Small intestine (tissue), 7 donors: Measurements from ENCODE around the gene VPS4A. TPM values are rescaled to one million over a fixed set of nuclear protein-coding genes. Genes with fewer than 3 reads are reported as not detected.
A peak's percentile ranks its signal among the peaks of the same experiment; 100 is the strongest.

Experiments
- DNase-seq, 2 donors: peaks; one replicate each; pipeline versions ENCODE4 v3.0.0 to v3.0.0-alpha.2; 2013
- FAIRE-seq: peaks from 2 replicates; lab custom pipeline; 2012; peaks lifted over from hg19 to GRCh38; lab: Jason Lieb, UNC
- H3K27ac ChIP-seq, 3 donors: one replicate each; pipeline ENCODE4 v1.5.1; 2013; ENCODE audit warnings: low read length in 2 of 3, mild to moderate bottlenecking in 2 of 3, control low read depth in 1 of 3, inconsistent platforms in 1 of 3, low read depth in 1 of 3, moderate library complexity in 1 of 3
- H3K27me3 ChIP-seq, 3 donors: one replicate each; pipeline ENCODE4 v1.6.1; 2013; ENCODE audit warnings: low read length in 3 of 3, inconsistent platforms in 1 of 3; ENCODE audit not compliant: control insufficient read depth in 3 of 3, insufficient read depth in 3 of 3
- H3K36me3 ChIP-seq, 3 donors: one replicate each; pipeline ENCODE4 v1.6.1; 2013; ENCODE audit warnings: low read length in 3 of 3, inconsistent platforms in 1 of 3, low read depth in 1 of 3, mild to moderate bottlenecking in 1 of 3, moderate library complexity in 1 of 3; ENCODE audit not compliant: control insufficient read depth in 3 of 3, insufficient read depth in 2 of 3
- H3K4me1 ChIP-seq, 3 donors: one replicate each; pipeline ENCODE4 v1.6.1; 2013; ENCODE audit warnings: low read length in 2 of 3, inconsistent platforms in 1 of 3, low read depth in 1 of 3, mild to moderate bottlenecking in 1 of 3, moderate library complexity in 1 of 3; ENCODE audit not compliant: control insufficient read depth in 3 of 3, insufficient read depth in 2 of 3
- H3K4me3 ChIP-seq, 3 donors: one replicate each; pipeline ENCODE4 v1.5.1; 2013; ENCODE audit warnings: low read length in 3 of 3, control low read depth in 1 of 3, inconsistent platforms in 1 of 3, low read depth in 1 of 3, mild to moderate bottlenecking in 1 of 3, moderate library complexity in 1 of 3
- H3K9me3 ChIP-seq, 2 donors: one replicate each; pipeline ENCODE4 v1.6.1; 2013; ENCODE audit warnings: low read depth in 1 of 2, low read length in 1 of 2; ENCODE audit not compliant: control insufficient read depth in 2 of 2, insufficient read depth in 1 of 2
- WGBS, 3 donors: extraction: QIAGEN DNeasy Blood & Tissue Kit; methylation state at CpG; one replicate each; pipeline ENCODE4 v1.1.7; 2013; 5-methylcytosine and 5-hydroxymethylcytosine counted together
- polyA plus RNA-seq, 4 donors: library from polyadenylated mRNA; stranded (reverse) in 3 of 4; unstranded in 1 of 4; fragments of 200-250 nt in 3 of 4; fragments of 120-200 nt in 1 of 4; gene quantifications; one replicate each; pipeline versions ENCODE4 v1.2.1 to v1.2.3, GENCODE V29; 2013
- donor health status: healthy with polysubstance abuse.
- donor health status: control.
- donor health status: control.
- donor health status: Bipolar disorder and iron deficiency.
- donor health status: healthy.

VPS4A gene
- polyA plus RNA-seq, 4 donors, result 23.0 to 43.7 (median 41.6) TPM

DNA sequence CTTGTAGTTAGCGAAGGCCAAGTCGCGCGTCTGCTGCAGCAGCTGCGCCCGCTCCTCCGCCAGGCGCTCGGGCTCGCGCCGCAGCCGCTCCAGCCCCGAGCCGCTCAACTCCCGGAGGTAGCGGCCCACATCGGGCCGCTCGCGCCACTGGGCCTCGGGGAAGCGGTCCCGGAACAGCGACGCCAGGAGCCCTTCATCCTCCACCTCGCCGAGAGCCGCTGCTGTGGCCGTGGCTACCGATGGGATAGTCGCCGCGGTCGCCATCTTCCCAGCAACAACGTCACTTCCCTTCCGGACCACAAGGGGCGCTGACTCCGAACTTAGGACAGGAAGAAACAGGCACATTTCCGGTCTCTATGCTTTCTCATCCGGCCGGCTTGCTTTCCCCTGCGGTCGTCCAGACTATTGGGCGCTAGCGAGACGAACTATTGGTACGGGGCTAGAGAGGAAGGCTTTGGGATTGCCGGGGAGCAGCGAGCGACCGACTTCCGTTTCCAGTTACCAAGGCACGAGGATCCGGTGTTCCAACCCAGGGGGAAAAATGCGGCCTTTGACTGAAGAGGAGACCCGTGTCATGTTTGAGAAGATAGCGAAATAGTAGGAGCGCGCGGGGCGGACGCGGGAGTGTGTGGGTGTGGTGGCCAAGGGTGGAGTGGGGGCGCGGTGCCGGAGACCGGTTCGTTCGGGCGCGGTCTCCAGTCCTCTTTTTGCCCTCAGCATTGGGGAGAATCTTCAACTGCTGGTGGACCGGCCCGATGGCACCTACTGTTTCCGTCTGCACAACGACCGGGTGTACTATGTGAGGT is 28.3 kb downstream of the VPS4A start, which contains the start of the genes COG8 and NIP7:
TSS of gene COG8 (minus strand) at position 276 of the 806 bp plus-strand sequence. CDS start at position 264, 12 bp downstream.
TSS of gene NIP7 (plus strand) at position 484 of the 806 bp plus-strand sequence. CDS start at position 542, 58 bp downstream.
- H3K9me3 ChIP-seq, result no peaks in the 10 kb centered on the region
- peaks cover 2 to 13% (median 7%) of the 10 kb centered on the region in 3 donors for H3K4me1 ChIP-seq
- WGBS, 3 donors, result 0 to 1% (median 0%) methylated on average over 66 to 77 of the region's 77 CpGs
- peak within 1 kb of the TSS; percentile 82 to 93 (median 86) for H3K27ac ChIP-seq
- no peak for FAIRE-seq
- peak within 1 kb of the TSS; percentile 72 to 83 (median 77) for H3K4me3 ChIP-seq
- DNase-seq, result peak; percentile 98 to 99
- H3K36me3 ChIP-seq, result peaks cover 9 to 28% (median 19%) of the 10 kb centered on the region in 3 donors
- no peaks in the 10 kb centered on the region for H3K27me3 ChIP-seq

GRCh38 chr16:69340095-69340644 is 29.0 kb downstream of the VPS4A start:
- 4 to 7% (median 5%) methylated on average over 16 of the region's 16 CpGs for WGBS, 3 donors
- no peaks in the 10 kb centered on the region for H3K27me3 ChIP-seq
- no peaks in the 10 kb centered on the region for H3K9me3 ChIP-seq
- H3K4me3 ChIP-seq, result peak overlapping the region; percentile 72 to 83 (median 77)
- peak overlapping the region; percentile 82 to 93 (median 86) for H3K27ac ChIP-seq
- H3K36me3 ChIP-seq, result peaks cover 4 to 21% (median 12%) of the 10 kb centered on the region in 3 donors
- peaks cover 2 to 13% (median 7%) of the 10 kb centered on the region in 3 donors for H3K4me1 ChIP-seq
- peak in 1 of 2 donors; percentile 21 for DNase-seq
- no peak for FAIRE-seq

DNA sequence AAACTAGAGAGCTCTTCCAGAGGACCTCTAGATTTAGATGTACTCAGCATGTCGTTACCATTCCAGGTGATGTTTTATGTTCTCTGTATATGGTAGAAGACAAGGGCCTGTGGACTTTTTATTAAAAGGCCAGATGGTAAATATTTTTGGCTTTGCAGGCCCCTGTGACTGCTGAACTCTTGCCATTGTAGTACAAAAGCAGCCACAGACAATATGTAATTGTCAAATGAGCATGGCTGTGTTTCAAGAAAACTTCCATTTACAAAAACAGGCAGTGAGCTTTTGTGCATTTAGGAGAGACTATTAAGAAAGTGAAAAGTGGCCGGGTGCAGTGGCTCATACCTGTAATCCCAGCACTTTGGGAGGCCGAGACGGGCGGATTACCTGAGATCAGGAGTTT is 33.0 kb downstream of the VPS4A start:
- Histone ChIP-seq H3K27ac (no peak overlapping the region), H3K4me1 (peaks cover 2 to 4% (median 2%) of the 10 kb centered on the region in 3 donors), H3K27me3 (no peaks in the 10 kb centered on the region), H3K4me3 (no peak overlapping the region), H3K9me3 (no peaks in the 10 kb centered on the region), H3K36me3 (peaks cover 0 to 15% (median 7%) of the 10 kb centered on the region in 3 donors)
- DNase-seq, result no peak
- 90 to 95% (median 95%) methylated on average over 5 of the region's 5 CpGs for WGBS, 3 donors
- no peak for FAIRE-seq

DNA sequence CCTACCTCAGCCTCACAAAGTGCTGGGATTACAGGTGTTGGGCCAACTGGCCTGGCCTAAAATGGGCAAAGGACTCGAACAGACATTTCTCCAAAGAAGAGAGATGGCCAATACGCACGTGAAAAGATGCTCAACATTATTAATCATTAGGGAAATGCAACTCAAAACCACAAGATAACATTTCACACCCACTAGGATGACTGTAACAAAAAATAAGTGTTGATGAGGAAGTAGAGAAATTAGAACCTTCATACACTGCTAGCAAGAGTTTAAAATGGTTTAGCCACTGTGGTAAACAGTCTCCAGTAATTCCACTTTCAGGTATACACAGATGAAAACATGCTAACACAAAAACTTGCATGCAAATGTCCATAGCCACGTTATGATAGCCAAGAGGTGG is 34.8 kb downstream of the VPS4A start:
- no peak overlapping the region for H3K4me3 ChIP-seq
- no peak for FAIRE-seq
- H3K4me1 ChIP-seq, result peaks cover 0 to 3% (median 0%) of the 10 kb centered on the region in 3 donors
- no peaks in the 10 kb centered on the region for H3K27me3 ChIP-seq
- no peak for DNase-seq
- H3K27ac ChIP-seq, result no peak overlapping the region
- WGBS, 3 donors, result 65 to 77% (median 67%) methylated on average over 4 of the region's 4 CpGs
- no peaks in the 10 kb centered on the region for H3K9me3 ChIP-seq
- H3K36me3 ChIP-seq, result peaks cover 0 to 26% (median 7%) of the 10 kb centered on the region in 3 donors

GRCh38 chr16:69346683-69347082 is 35.5 kb downstream of the VPS4A start:
- Histone ChIP-seq H3K27ac (no peak overlapping the region), H3K27me3 (no peaks in the 10 kb centered on the region), H3K36me3 (peaks cover 0 to 24% (median 3%) of the 10 kb centered on the region in 3 donors), H3K4me3 (no peak overlapping the region), H3K4me1 (peaks cover 0 to 8% (median 0%) of the 10 kb centered on the region in 3 donors), H3K9me3 (no peaks in the 10 kb centered on the region)
- 78 to 91% (median 84%) methylated on average over 6 of the region's 6 CpGs for WGBS, 3 donors
- FAIRE-seq, result no peak
- DNase-seq, result no peak

- Histone ChIP-seq H3K4me1 (peaks cover 0 to 13% (median 0%) of the 10 kb centered on the region in 3 donors), H3K4me3 (no peak overlapping the region), H3K27me3 (no peaks in the 10 kb centered on the region), H3K9me3 (no peaks in the 10 kb centered on the region), H3K27ac (no peak overlapping the region), H3K36me3 (peaks cover 0 to 25% (median 5%) of the 10 kb centered on the region in 3 donors)
- WGBS, 3 donors, result 72 to 88% (median 79%) methylated on average over 6 of the region's 6 CpGs
- no peak for DNase-seq
- FAIRE-seq, result no peak
Measured at GRCh38 chr16:69348222-69348621, 37.1 kb downstream of the VPS4A start.

DNA sequence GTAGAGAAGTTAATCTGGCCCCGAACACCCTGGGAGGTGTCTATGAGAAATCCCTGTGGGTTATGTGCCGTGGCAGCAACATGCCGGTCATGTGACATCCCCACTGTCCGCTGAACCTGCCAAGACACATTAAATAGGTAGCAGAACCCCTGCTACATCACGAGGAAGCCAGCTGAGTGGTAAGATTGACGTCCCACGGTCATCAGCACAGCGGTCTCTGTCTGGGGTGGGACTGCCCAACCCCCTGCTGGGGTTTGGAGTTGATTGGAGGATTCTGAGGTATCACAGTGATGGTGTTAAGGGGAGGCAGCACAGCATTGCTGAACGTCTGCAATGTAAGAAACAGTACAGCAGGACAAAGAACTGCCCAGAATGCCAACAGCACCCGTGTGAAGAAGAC is 38.4 kb downstream of the VPS4A start:
- 90 to 91% (median 91%) methylated on average over 10 of the region's 10 CpGs for WGBS, 3 donors
- H3K27me3 ChIP-seq, result no peaks in the 10 kb centered on the region
- peaks cover 0 to 13% (median 0%) of the 10 kb centered on the region in 3 donors for H3K4me1 ChIP-seq
- no peak overlapping the region for H3K27ac ChIP-seq
- no peak for DNase-seq
- no peaks in the 10 kb centered on the region for H3K9me3 ChIP-seq
- no peak overlapping the region for H3K4me3 ChIP-seq
- peaks cover 0 to 24% (median 2%) of the 10 kb centered on the region in 3 donors for H3K36me3 ChIP-seq
- FAIRE-seq, result no peak

DNA sequence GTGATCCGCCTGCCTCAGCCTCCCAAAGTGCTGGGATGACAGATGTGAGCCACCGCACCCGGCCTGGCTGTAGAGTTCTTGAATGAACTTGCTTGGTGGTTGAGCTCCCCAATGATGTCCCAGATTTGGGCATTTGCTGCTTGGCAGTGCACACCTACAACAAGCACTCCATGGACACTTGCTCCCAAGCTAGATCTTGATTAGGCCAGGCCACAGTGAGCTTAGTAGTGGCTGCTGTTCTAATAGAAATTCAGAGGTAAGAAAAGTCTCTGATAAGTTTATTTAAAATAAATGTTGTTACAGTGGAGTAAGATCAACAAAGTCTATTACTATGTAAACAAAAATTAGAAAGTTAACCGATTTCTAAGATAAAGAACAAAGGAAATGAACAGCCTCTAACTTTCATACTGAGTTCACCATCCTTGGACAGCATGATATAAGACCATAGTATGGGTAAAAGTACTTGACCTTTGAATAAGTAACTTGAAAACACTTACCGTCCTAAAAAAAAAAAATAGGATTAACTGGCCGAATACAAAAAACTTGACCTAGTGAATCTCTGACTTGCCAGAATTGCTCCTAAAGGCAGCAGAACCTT is 39.5 kb downstream of the VPS4A start:
- Histone ChIP-seq H3K9me3 (no peaks in the 10 kb centered on the region), H3K27ac (no peak overlapping the region), H3K27me3 (no peaks in the 10 kb centered on the region), H3K4me3 (peak overlapping the region in 1 of 3 donors; percentile 46), H3K4me1 (peaks cover 0 to 13% (median 0%) of the 10 kb centered on the region in 3 donors), H3K36me3 (peaks cover 2 to 30% (median 4%) of the 10 kb centered on the region in 3 donors)
- 43 to 61% (median 54%) methylated on average over 6 of the region's 6 CpGs for WGBS, 3 donors
- no peak for FAIRE-seq
- no peak for DNase-seq
